Fibroblast of skin of left quadriceps (primary cell): ENCODE measurements around the gene LIMK2.

Experiments used
- DNase-seq, 2 experiments: peaks; one replicate each; pipeline ENCODE4 v3.0.0-alpha.2; 2013; ENCODE audit warnings: low read depth in 2 of 2

LIMK2 gene

DNA sequence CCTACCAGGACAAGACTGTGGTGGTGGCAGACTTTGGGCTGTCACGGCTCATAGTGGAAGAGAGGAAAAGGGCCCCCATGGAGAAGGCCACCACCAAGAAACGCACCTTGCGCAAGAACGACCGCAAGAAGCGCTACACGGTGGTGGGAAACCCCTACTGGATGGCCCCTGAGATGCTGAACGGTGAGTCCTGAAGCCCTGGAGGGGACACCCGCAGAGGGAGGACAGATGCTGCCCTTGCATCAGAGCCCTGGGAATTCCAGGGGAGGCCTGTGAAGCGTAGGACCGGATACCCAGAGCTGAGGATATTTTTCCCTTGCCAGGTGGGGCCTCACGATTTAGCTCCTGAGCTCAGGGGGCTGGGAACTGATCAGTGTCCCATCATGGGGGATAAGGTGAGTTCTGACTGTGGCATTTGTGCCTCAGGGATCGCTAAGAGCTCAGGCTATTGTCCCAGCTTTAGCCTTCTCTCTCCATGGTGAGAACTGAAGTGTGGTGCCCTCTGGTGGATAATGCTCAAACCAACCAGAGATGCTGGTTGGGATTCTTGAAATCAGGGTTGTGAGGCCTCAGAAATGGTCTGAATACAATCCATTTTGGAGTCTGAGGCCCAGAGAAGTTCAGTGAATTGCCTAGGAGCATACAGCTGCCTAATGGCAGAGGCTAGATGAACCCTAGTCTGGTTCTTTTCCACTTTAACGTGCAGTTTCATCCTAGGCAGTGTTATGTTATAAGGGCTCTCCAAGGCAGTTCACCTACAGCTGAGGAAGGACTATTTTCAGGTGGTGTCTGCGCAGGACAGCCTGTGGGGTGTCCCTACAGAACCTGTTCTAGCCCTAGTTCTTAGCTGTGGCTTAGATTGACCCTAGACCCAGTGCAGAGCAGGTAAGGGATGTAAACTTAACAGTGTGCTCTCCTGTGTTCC lies 60.7 kb downstream of the LIMK2 start:
- DNase-seq, result peak; percentile 26 to 35

DNA sequence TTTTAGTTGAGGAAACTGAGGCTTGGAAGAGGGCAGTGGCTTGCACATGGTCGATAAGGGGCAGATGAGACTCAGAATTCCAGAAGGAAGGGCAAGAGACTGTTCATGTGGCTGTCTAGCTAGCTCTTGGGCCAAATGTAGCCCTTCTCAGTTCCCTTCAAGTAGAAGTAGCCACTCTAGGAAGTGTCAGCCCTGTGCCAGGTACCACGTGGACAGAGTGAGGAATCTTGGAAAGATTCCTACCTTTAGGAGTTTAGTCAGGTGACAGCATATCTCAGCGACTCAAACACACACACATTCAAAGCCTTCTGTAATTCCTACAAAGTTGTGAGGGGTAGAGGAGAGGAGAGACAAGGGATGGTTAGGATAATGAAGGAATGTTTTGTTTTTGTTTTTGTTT lies 61.9 kb downstream of the LIMK2 start:
- no peak for DNase-seq

DNA sequence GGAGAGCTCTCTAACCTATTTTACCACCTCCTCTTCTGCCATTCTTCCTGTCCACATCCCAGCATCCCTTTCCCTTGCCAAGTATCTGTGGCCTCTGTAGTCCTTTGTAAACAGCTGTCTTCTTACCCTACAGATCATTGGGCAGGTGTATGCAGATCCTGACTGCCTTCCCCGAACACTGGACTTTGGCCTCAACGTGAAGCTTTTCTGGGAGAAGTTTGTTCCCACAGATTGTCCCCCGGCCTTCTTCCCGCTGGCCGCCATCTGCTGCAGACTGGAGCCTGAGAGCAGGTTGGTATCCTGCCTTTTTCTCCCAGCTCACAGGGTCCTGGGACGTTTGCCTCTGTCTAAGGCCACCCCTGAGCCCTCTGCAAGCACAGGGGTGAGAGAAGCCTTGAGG lies 62.9 kb downstream of the LIMK2 start:
- DNase-seq, result no peak

DNA sequence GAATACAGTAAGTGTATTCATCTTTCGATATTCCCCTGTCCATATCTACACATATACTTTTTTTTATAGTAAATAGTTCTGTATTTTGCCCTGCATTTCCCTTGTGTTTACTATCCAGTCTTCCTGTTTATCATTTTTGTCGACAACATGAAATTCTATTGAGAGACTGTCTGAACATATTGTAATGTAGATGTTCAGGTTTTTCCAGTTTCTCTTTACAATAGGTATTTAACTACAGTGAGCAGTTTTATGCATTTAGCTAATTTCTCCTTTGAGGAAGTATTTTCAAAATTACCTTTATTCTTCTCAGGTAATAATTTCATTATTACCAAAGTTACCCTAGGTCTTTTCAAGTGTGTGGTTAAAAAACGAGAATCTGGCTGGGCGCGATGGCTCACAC lies 63.5 kb downstream of the LIMK2 start:
- no peak for DNase-seq

DNA sequence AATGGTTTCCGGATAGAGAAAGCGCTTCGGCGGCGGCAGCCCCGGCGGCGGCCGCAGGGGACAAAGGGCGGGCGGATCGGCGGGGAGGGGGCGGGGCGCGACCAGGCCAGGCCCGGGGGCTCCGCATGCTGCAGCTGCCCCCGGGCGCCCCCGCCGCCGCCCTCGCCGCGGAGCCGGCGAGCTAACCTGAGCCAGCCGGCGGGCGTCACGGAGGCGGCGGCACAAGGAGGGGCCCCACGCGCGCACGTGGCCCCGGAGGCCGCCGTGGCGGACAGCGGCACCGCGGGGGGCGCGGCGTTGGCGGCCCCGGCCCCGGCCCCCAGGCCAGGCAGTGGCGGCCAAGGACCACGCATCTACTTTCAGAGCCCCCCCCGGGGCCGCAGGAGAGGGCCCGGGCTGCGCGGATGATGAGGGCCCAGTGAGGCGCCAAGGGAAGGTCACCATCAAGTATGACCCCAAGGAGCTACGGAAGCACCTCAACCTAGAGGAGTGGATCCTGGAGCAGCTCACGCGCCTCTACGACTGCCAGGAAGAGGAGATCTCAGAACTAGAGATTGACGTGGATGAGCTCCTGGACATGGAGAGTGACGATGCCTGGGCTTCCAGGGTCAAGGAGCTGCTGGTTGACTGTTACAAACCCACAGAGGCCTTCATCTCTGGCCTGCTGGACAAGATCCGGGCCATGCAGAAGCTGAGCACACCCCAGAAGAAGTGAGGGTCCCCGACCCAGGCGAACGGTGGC lies 64.5 kb downstream of the LIMK2 start:
- DNase-seq, result no peak

DNA sequence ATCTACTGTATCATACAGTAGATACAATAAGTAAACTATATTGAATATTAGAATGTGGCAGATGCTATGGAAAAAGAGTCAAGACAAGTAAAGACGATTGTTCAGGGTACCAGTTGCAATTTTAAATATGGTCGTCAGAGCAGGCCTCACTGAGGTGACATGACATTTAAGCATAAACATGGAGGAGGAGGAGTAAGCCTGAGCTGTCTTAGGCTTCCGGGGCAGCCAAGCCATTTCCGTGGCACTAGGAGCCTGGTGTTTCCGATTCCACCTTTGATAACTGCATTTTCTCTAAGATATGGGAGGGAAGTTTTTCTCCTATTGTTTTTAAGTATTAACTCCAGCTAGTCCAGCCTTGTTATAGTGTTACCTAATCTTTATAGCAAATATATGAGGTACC lies 65.6 kb downstream of the LIMK2 start:
- DNase-seq, result no peak

DNA sequence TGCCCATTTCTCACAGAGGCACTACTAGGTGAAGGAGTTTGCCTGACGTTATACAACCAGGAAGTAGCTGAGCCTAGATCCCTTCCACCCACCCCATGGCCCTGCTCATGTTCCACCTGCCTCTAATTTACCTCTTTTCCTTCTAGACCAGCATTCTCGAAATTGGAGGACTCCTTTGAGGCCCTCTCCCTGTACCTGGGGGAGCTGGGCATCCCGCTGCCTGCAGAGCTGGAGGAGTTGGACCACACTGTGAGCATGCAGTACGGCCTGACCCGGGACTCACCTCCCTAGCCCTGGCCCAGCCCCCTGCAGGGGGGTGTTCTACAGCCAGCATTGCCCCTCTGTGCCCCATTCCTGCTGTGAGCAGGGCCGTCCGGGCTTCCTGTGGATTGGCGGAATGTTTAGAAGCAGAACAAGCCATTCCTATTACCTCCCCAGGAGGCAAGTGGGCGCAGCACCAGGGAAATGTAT lies 66.1 kb downstream of the LIMK2 start:
- DNase-seq, result no peak

DNA sequence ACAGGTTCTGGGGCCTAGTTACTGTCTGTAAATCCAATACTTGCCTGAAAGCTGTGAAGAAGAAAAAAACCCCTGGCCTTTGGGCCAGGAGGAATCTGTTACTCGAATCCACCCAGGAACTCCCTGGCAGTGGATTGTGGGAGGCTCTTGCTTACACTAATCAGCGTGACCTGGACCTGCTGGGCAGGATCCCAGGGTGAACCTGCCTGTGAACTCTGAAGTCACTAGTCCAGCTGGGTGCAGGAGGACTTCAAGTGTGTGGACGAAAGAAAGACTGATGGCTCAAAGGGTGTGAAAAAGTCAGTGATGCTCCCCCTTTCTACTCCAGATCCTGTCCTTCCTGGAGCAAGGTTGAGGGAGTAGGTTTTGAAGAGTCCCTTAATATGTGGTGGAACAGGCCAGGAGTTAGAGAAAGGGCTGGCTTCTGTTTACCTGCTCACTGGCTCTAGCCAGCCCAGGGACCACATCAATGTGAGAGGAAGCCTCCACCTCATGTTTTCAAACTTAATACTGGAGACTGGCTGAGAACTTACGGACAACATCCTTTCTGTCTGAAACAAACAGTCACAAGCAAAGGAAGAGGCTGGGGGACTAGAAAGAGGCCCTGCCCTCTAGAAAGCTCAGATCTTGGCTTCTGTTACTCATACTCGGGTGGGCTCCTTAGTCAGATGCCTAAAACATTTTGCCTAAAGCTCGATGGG lies 66.7 kb downstream of the LIMK2 start:
- no peak for DNase-seq

DNA sequence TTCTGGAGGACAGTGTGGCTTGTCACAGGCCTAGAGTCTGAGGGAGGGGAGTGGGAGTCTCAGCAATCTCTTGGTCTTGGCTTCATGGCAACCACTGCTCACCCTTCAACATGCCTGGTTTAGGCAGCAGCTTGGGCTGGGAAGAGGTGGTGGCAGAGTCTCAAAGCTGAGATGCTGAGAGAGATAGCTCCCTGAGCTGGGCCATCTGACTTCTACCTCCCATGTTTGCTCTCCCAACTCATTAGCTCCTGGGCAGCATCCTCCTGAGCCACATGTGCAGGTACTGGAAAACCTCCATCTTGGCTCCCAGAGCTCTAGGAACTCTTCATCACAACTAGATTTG lies 67.2 kb downstream of the LIMK2 start:
- DNase-seq, result no peak

DNA sequence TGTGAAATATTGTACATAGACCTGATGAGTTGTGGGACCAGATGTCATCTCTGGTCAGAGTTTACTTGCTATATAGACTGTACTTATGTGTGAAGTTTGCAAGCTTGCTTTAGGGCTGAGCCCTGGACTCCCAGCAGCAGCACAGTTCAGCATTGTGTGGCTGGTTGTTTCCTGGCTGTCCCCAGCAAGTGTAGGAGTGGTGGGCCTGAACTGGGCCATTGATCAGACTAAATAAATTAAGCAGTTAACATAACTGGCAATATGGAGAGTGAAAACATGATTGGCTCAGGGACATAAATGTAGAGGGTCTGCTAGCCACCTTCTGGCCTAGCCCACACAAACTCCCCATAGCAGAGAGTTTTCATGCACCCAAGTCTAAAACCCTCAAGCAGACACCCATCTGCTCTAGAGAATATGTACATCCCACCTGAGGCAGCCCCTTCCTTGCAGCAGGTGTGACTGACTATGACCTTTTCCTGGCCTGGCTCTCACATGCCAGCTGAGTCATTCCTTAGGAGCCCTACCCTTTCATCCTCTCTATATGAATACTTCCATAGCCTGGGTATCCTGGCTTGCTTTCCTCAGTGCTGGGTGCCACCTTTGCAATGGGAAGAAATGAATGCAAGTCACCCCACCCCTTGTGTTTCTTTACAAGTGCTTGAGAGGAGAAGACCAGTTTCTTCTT lies 67.9 kb downstream of the LIMK2 start:
- DNase-seq, result no peak

DNA sequence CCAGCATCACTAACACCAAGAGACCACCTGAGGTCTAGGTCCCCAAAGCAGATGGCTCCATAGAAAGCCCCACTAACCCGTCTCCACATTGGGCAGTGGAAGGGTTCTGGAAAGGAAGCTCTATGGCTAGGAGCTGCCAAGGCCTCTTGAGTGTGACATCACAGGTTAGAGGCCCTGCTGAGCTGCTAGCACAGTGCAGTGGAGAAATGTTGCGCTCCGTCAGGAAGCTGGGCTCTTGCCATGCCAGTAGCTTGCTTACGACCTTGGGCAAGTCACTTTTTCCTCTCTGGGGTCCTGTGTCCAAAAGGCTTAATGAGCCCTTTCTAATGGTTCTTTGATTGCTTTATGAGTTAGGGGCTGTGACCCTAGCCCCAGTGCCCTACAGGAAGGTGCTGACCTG lies 69.6 kb downstream of the LIMK2 start:
- DNase-seq, result no peak

DNA sequence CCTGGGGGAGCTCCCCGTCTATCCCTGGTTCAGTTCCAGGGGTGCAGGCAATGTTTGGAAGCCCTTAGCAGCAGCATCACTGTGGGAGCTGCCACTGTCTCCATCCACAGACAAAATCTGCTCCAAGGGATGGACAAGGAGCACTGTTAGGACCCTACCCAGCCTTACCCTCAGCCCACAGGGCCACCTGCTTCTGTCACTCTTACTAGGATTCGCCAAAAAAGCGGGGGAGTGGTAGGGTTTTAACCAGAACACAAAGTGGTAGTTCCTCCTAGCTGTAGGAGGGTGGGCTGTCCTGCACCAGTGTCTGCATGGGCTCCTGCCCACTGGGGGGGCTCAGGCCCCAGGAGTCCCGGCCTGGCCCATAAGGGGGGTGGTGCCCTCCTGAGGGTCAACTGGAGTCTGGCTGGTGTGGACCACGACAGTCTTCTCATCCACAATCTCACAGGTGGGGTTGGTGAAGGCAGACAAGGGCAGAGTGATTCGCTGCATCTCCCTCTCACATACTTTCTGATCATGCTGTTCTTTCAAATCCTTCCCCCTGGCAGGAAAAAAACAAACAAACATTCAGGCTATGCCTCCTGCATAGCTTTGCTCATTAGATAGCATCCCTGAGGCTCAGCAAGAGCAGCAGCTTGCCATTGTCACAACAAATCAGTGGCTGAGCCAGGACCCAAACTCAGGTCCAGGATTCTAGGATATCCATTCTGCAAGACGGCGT lies 70.8 kb downstream of the LIMK2 start:
- DNase-seq, result no peak

DNA sequence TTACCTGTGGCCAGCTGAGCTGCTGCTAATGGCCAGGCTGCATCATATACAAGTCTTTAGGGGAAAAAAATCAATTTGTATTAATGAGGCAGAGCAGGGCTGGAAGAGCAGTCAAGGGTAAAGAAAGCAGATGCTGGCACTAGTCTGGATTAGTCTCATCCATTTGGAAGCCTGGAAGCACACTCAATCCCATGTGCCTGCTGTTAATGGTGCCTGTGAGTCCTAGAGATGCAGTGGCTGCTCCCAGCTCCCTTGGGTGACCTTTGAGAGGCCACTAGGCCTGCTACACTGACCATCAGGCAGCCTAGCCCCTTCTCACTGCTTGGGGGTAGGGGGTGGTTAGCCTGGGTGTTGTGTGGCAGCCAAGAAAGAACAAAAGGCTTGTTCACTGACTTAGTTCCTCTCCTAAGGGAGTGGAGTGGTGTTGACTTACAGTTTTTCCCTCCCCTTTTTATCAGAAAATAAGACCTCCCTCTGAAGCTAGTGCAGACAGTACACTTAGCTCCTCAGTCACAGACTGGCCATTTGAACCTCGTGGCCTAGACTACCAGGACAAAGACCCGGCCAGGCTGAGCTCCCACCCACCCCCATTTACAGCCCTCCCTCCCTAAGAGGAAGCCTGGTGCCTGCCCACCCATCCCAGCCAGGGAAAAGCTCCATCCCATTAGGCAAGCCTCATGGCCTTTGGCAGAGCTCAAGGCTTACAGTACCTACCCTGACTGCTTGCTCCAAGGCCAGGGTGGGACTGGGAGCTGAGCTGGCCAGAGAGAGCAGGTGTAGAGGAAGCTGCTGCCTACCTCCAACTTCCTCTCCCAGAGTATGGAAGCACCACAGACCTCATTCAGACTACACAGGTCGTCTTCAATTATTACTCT lies 72.4 kb downstream of the LIMK2 start:
- no peak for DNase-seq

DNA sequence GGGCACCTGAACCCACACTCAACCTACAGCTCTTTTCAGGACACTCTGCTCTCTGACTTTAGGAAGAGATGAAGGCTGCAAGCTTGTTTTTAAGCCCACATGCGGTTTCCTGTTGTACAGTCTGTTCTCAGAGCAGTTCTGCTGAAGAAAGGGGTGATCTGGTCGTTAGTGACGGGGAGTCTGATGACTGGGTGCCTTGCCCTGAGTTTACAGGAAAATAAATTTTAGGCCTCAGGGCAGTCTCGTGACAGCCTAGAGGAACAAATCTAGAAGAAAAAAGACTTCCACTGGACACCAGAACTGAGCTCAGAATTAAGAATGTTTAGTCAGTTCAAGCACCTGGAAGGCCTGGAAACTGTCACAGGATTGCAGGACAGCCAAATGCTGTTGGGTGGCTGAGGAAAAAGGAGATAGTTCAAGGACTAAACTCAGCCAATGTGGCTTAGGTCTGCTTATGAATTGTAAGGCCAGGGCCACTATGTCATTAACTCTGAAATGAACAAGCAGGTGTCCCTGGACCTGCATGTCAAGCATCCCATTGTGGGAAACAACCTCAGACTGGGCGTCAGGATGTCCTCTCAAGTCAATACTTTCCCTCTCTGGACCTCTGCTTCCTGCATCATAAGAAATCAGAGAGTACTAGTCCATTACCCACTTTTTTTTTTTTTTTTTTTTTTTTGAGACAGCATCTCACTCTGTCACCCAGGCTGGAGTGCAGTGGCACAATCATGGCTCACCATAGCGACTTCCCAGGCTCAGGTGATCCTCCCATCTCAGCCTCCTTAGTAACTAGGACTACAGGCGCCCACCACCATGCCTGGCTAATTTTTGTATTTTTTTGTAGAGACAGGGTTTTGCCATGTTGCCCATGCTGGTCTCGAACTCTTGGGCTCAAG lies 74.5 kb downstream of the LIMK2 start:
- no peak for DNase-seq

DNA sequence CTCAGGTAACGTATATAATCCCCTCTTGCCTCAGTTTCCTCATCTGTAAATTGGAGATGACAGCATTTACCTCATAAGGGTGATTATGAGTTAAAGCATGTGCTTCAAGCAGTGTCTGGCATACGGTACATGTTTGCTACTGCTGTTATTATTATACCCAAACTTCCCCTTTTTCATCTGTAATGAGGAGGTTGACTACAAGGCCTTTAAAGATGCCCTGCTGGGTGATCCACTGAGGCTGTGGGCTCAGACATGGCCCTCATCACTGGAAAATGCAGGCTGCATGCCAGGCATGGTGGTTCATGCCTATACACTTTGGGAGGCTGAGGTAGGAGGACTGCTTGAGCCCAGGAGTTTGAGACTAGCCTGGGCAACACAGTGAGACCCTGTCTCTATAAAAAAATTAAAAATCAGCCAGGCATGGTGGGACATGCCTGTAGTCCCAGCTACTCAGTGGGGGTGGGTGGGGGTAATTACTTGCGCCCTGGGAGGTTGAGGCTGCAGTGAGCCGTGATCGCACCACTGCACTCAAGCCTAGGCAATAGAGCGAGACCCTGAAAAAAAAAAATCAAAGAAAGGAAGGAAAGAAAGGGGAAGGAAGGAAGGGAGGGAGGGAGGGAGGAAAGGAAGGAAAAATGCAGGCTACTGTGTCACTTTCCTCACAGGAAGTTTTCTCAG lies 75.9 kb downstream of the LIMK2 start:
- no peak for DNase-seq

DNA sequence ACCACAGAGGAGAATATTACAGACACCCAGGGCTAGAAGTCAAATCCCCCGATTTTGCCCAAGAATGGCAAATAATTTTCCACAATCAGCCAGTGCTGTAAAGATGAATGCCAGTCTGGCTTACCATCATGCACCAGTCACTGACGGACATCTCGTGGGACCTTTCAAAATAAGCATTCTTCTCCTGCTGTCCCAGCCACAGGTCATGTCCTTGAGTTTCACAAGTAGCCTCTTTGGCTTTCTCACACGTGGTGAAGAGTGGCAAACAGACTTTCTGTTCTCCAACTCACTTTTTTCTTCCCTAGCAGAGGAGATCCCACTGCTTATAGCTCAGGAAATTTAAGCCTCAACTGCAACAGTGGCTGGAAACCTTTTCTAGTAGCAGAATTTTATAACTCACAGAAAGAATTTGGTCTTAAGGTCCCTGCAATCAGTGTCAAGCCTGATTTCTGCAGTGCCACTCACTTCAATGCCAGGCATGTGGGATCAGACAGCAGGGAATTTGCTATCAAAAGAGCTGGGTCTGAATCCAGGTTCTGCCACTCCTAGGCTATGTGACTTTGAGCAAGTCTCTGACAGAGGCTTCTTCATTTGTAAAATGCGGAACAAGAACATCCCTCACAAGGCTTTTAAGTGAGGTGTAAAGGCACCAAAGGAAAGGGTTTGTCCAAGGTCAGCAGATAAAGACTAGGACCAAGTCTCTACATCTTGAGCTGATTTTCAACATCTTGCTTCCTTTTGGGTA lies 76.6 kb downstream of the LIMK2 start:
- no peak for DNase-seq

DNA sequence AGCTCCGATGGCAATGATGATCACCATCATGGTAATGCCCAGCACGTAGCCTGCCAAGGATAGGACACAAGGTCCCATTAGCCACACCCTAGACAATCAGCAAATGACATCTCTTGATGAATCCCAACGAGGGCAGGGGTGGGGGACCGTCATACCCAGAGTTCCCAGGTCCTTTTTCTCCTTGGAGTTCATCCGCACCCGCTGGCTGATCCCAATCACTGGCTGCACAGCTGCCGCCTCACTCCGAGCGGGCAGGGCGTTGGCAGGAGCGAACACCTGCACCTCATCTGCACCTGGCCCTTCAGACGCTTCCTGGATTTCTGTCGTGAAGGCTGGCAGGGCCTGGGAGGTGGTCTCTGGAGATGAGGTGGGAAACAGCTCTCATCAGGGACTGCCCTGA lies 77.2 kb downstream of the LIMK2 start:
- DNase-seq, result no peak
